Lung (tissue), 12 donors: ENCODE data around the gene LCA5L. TPM values are rescaled to one million over a fixed set of nuclear protein-coding genes. Genes with fewer than 3 reads are reported as not detected.
A peak's percentile ranks its signal among the peaks of the same experiment; 100 is the strongest.
"Not testable (repeated sequence)": the region's sequence is repeated elsewhere in the genome, so short reads cannot be mapped to it uniquely, and the experiment has no call there.

Source experiments
- ATAC-seq: fragments of 200-7000 bp; cut with Tn5 transposase; one replicate; pipeline ENCODE4 v1.9.1; 2020; ENCODE audit warnings: moderate number of reproducible peaks; ENCODE audit not compliant: insufficient read depth, low FRiP score
- DNase-seq, 3 donors: peaks; one replicate each; pipeline ENCODE4 v3.0.0-alpha.2; 2013 to 2017
- H3K27ac ChIP-seq, 2 donors: one replicate each; pipeline ENCODE4 v1.5.1; 2013; ENCODE audit warnings: mild to moderate bottlenecking in 2 of 2, moderate library complexity in 2 of 2, control low read depth in 1 of 2, inconsistent platforms in 1 of 2, low read depth in 1 of 2, low read length in 1 of 2
- H3K27me3 ChIP-seq, 3 donors: one replicate each; pipeline ENCODE4 v1.5.1; 2013; ENCODE audit warnings: low read length in 2 of 3; ENCODE audit not compliant: control insufficient read depth in 3 of 3, insufficient read depth in 3 of 3
- H3K36me3 ChIP-seq, 4 donors: one replicate each; pipeline ENCODE4 v1.5.1; 2013; ENCODE audit warnings: low read length in 4 of 4, mild to moderate bottlenecking in 1 of 4, moderate library complexity in 1 of 4; ENCODE audit not compliant: control insufficient read depth in 4 of 4, insufficient read depth in 4 of 4
- H3K4me1 ChIP-seq, 5 donors: one replicate each; pipeline ENCODE4 v1.5.1; 2013; ENCODE audit warnings: low read length in 5 of 5, mild to moderate bottlenecking in 2 of 5, moderate library complexity in 1 of 5; ENCODE audit not compliant: control insufficient read depth in 5 of 5, insufficient read depth in 5 of 5
- H3K4me3 ChIP-seq: one replicate; pipeline ENCODE4 v1.5.1; 2013; ENCODE audit warnings: mild to moderate bottlenecking, control low read depth, moderate library complexity
- H3K9ac ChIP-seq, 2 donors: one replicate each; pipeline ENCODE4 v1.5.1; 2013; ENCODE audit warnings: low read length in 2 of 2, control low read depth in 1 of 2; ENCODE audit not compliant: insufficient read depth in 1 of 2
- H3K9me3 ChIP-seq, 4 donors: one replicate each; pipeline ENCODE4 v1.5.1; 2013; ENCODE audit warnings: low read length in 3 of 4, mild to moderate bottlenecking in 1 of 4, moderate library complexity in 1 of 4; ENCODE audit not compliant: control insufficient read depth in 4 of 4, insufficient read depth in 3 of 4
- WGBS, 2 donors: extraction: QIAGEN DNeasy Blood & Tissue Kit; methylation state at CpG; one replicate each; pipeline ENCODE4 v1.1.7; 2013; 5-methylcytosine and 5-hydroxymethylcytosine counted together
- polyA plus RNA-seq, 2 donors: library from polyadenylated mRNA; stranded (reverse); fragments of 200-250 nt; gene quantifications; one replicate each; pipeline ENCODE4 v1.2.1, GENCODE V29; 2013
- total RNA-seq, 2 donors: library from RNA; depleted of rRNA in 1 of 2; stranded (reverse); fragments of >200 nt in 1 of 2; gene quantifications; one replicate each; pipeline ENCODE4 v1.2.1, GENCODE V29; 2014 to 2021
- TF ChIP-seq, protein P1 (sequence below): IDR thresholded peaks from 2 replicates; pipeline ENCODE4 v1.5.1; 2012; ENCODE audit warnings: mild to moderate bottlenecking; ENCODE audit errors: control extremely low read depth, extremely low read depth
- donor health status: control.
- donor health status: control.
- donor health status: Bipolar disorder and iron deficiency.
- donor health status: healthy.
- donor health status: DM: yes; HTN: yes; CAD: no.

The LCA5L gene
- total and polyA plus RNA-seq, 4 donors: 2.4 to 6.5 (median 3.7) TPM

DNA sequence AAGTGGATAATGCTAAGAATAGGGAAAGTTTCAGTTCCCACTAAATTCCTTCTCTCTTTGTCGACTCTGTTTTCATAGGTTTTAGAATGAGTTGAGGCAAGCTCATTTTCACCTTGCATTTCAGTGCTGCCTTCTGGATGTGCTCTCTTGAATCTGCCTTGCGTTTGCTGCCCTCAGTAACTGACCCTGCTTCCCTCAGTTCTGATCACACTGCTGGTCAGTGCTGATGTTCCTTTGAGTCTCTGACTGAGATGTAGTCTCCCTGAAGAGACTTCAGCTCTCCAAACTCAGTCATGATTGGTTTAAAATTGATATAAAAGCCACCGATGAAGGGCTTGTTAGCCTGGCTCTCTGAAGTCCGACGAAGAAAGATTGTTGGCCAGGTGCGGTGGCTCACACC, 71.5 kb downstream of the LCA5L start:
- DNase-seq: no peak
- peaks cover 0 to 2% (median 0%) of the 10 kb centered on the region in 3 donors for H3K27me3 ChIP-seq
- H3K9me3 ChIP-seq: no peaks in the 10 kb centered on the region
- H3K9ac ChIP-seq: no peak overlapping the region
- ATAC-seq: no peak
- no peaks in the 10 kb centered on the region for H3K36me3 ChIP-seq
- TF ChIP-seq, protein P1, sequence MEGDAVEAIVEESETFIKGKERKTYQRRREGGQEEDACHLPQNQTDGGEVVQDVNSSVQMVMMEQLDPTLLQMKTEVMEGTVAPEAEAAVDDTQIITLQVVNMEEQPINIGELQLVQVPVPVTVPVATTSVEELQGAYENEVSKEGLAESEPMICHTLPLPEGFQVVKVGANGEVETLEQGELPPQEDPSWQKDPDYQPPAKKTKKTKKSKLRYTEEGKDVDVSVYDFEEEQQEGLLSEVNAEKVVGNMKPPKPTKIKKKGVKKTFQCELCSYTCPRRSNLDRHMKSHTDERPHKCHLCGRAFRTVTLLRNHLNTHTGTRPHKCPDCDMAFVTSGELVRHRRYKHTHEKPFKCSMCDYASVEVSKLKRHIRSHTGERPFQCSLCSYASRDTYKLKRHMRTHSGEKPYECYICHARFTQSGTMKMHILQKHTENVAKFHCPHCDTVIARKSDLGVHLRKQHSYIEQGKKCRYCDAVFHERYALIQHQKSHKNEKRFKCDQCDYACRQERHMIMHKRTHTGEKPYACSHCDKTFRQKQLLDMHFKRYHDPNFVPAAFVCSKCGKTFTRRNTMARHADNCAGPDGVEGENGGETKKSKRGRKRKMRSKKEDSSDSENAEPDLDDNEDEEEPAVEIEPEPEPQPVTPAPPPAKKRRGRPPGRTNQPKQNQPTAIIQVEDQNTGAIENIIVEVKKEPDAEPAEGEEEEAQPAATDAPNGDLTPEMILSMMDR: no peak
- no peaks in the 10 kb centered on the region for H3K4me1 ChIP-seq
- no peak overlapping the region for H3K4me3 ChIP-seq
- no peak overlapping the region for H3K27ac ChIP-seq
- 80 to 86% methylated on average over 6 of the region's 6 CpGs for WGBS, 2 donors

DNA sequence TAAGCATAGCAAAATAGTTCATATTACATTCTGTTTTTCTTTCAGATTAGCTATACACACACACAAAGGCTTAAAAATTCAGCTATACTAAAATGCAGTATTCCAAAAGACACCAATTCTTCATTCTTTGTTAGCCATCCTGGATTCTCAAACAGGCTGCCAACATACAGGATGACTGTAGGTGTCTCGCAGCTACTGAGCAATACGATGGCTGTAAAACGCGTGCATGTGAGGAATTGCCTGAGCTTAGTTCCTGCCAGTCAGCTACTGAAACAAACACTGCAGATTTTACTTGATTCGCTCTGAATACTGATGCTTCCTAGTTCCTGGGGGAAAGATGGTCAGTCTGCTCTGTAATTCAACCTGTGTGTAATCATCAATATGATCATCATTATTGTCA, 71.9 kb downstream of the LCA5L start:
- TF ChIP-seq, protein P1: no peak
- DNase-seq: peak in 1 of 3 donors; percentile 16
- 12 to 19% methylated on average over 5 of the region's 5 CpGs for WGBS, 2 donors
- Histone ChIP-seq H3K4me3 (no peak overlapping the region), H3K36me3 (no peaks in the 10 kb centered on the region), H3K9me3 (no peaks in the 10 kb centered on the region), H3K4me1 (no peaks in the 10 kb centered on the region), H3K27ac (no peak overlapping the region), H3K9ac (no peak overlapping the region), H3K27me3 (peaks cover 0 to 2% (median 0%) of the 10 kb centered on the region in 3 donors)
- ATAC-seq: no peak

DNA sequence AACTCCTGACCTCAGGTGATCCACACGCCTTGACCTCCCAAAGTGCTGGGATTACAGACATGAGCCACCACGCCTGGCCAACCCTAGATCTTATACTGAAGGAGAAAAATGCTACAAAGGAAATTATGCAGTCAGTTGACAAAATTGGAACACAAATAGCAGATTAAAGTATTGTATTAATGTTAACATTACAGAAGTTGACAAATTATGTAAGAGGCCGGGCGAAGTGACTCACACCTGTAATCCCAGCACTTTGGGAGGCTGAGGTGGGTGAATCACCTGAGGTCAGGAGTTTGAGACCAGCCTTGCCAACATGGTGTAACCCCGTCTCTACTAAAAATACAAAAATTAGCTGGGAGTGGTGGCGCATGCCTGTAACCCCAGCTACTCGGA, 75.7 kb downstream of the LCA5L start:
- H3K36me3 ChIP-seq, H3K27ac ChIP-seq, H3K9me3 ChIP-seq, H3K9ac ChIP-seq, H3K4me3 ChIP-seq, ATAC-seq, H3K4me1 ChIP-seq, DNase-seq, H3K27me3 ChIP-seq: not testable (repeated sequence)
- WGBS, 2 donors: 37 to 59% methylated on average over 7 of the region's 7 CpGs

DNA sequence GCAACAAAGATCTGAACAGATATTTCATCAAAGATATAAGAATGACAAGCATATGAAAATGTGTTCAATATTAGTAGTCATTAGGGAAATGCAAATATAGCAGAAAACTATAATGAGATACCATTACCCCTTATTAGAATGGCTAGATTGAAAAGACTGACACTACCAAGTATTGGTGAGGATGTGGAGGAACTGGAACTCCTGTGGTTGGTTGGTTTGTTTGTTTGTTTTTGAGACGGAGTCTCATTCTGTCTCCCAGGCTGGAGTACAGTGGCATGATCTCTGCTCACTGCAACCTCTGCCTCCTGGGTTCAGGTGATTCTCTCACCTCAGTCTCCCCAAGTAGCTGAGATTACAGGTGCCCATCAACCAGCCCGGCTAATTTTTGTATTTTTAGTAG, 77.8 kb downstream of the LCA5L start:
- H3K9ac ChIP-seq: no peak overlapping the region
- WGBS, 2 donors: 83 to 93% methylated on average over 2 of the region's 2 CpGs
- DNase-seq (no peak), ATAC-seq (no peak)
- H3K36me3 ChIP-seq: no peaks in the 10 kb centered on the region
- TF ChIP-seq, protein P1: no peak
- H3K27me3 ChIP-seq: no peaks in the 10 kb centered on the region
- H3K27ac ChIP-seq: no peak overlapping the region
- no peaks in the 10 kb centered on the region for H3K4me1 ChIP-seq
- no peaks in the 10 kb centered on the region for H3K9me3 ChIP-seq
- no peak overlapping the region for H3K4me3 ChIP-seq
